ENCODE measurements around the gene CCR3. TPM values are rescaled to one million over a fixed set of nuclear protein-coding genes. Genes with fewer than 3 reads are reported as not detected.

Gene CCR3
- total RNA-seq (under 1 TPM; 0.29 to 0.55 TPM), polyA plus RNA-seq (under 1 TPM in 1 of 2 donors, not detected in 1; 0.60 TPM)

DNA sequence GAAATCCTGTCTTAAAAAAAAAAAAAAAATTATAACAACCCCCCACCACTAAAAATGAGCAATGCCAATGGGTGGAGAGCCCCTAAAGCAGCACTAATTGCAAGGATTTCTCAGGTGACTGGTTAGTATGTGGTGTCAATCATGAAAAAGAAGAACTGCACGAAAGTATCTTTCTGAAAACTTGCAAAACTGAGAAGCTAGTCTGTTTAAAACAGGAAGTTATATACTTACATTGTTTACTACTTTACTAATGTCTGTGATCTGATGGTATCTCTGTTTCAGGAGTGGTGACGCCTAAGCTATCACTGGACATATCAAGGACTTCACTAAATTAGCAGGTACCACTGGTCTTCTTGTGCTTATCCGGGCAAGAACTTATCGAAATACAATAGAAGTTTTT is at the start of gene CCR3:
Gene CCR3, plus strand, starts transcription at position 341 of the 400 bp plus-strand sequence. CDS start 22,699 bp downstream, outside the sequence.
- Mint-ChIP-seq H3K9me3 (no peaks in the 10 kb centered on the region), H3K4me3 (peak within 1 kb of the TSS in 1 of 8 donors; percentile 3), H3K27me3 (peaks cover 0 to 2% of the 10 kb centered on the region in 2 donors), H3K27ac (no peak within 1 kb of the TSS), H3K4me1 (peaks cover 4 to 8% (median 6%) of the 10 kb centered on the region in 4 donors), H3K36me3 (no peaks in the 10 kb centered on the region)
- H3K9me3 ChIP-seq (ENCODE audit: control insufficient read depth in 1 of 2, low read length in 2 of 2): no peaks in the 10 kb centered on the region
- ChIA-PET POLR2A (ENCODE audit: partially characterized antibody) (no interaction called here), CTCF (ENCODE audit: partially characterized antibody) (no interaction called here)
- DNase-seq: no peak
- intact Hi-C loops (cut with micrococcal nuclease): no loop called here
- H3K27ac ChIP-seq (ENCODE audit: low read depth, low read length): no peak within 1 kb of the TSS
- no peak within 1 kb of the TSS for H3K4me3 ChIP-seq (ENCODE audit: low read length in 2 of 2)
- no peaks in the 10 kb centered on the region for H3K4me1 ChIP-seq (ENCODE audit: insufficient read depth, low read length)
- H3K27me3 ChIP-seq (ENCODE audit: insufficient read depth, low read length): no peaks in the 10 kb centered on the region
- no peaks in the 10 kb centered on the region for H3K36me3 ChIP-seq (ENCODE audit: insufficient read depth, low read length)

DNA sequence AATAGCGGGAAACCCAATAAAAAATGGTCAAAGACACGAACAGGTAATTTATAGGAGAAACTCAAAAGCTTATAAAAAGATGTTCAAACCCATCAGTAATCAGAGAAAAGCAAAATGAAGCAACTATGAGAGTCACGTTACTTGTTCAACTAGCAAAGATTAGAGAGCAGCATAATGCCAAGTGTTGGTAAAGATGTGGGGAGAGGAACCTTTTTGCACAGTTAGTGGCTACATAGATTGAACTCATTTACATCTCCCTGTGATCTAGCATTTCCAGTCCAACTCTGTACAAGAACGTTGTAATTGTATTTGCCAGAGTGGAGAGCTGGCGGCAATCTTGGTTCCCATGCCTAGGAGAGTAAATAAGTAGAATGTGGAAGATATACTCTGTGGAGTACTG is 49.3 kb upstream of the CCR3 start:
- no peaks in the 10 kb centered on the region for H3K4me1 Mint-ChIP-seq
- H3K4me3 ChIP-seq (ENCODE audit: low read length in 2 of 2): no peak overlapping the region
- peaks cover 0 to 5% of the 10 kb centered on the region in 2 donors for H3K9me3 ChIP-seq (ENCODE audit: control insufficient read depth in 1 of 2, low read length in 2 of 2)
- H3K36me3 Mint-ChIP-seq: peaks cover 5 to 18% of the 10 kb centered on the region in 2 donors
- H3K27ac Mint-ChIP-seq: no peak overlapping the region
- H3K27me3 ChIP-seq (ENCODE audit: insufficient read depth, low read length): no peaks in the 10 kb centered on the region
- peaks cover 1 to 3% of the 10 kb centered on the region in 2 donors for H3K27me3 Mint-ChIP-seq
- H3K36me3 ChIP-seq (ENCODE audit: insufficient read depth, low read length): no peaks in the 10 kb centered on the region
- no peak overlapping the region for H3K4me3 Mint-ChIP-seq
- peaks cover 2 to 28% (median 23%) of the 10 kb centered on the region in 8 donors for H3K9me3 Mint-ChIP-seq
- POLR2A ChIA-PET (ENCODE audit: partially characterized antibody): no interaction called here
- no peaks in the 10 kb centered on the region for H3K4me1 ChIP-seq (ENCODE audit: insufficient read depth, low read length)
- DNase-seq: no peak
- no peak overlapping the region for H3K27ac ChIP-seq (ENCODE audit: low read depth, low read length)
- intact Hi-C loops (cut with micrococcal nuclease): no loop called here
- CTCF ChIA-PET (ENCODE audit: partially characterized antibody): no interaction called here

GRCh38 chr3:46193436-46193835 is 48.8 kb upstream of the CCR3 start:
- Histone ChIP-seq H3K4me1 (ENCODE audit: insufficient read depth, low read length) (no peaks in the 10 kb centered on the region), H3K36me3 (ENCODE audit: insufficient read depth, low read length) (no peaks in the 10 kb centered on the region), H3K27ac (ENCODE audit: low read depth, low read length) (no peak overlapping the region), H3K9me3 (ENCODE audit: control insufficient read depth in 1 of 2, low read length in 2 of 2) (peaks cover 0 to 5% of the 10 kb centered on the region in 2 donors), H3K4me3 (ENCODE audit: low read length in 2 of 2) (no peak overlapping the region), H3K27me3 (ENCODE audit: insufficient read depth, low read length) (no peaks in the 10 kb centered on the region)
- H3K4me3 Mint-ChIP-seq: no peak overlapping the region
- DNase-seq: no peak
- peaks cover 2 to 28% (median 24%) of the 10 kb centered on the region in 8 donors for H3K9me3 Mint-ChIP-seq
- intact Hi-C loops (cut with micrococcal nuclease): no loop called here
- POLR2A ChIA-PET (ENCODE audit: partially characterized antibody): no interaction called here
- peaks cover 5 to 18% of the 10 kb centered on the region in 2 donors for H3K36me3 Mint-ChIP-seq
- no peaks in the 10 kb centered on the region for H3K4me1 Mint-ChIP-seq
- peak overlapping the region in 1 of 7 donors; percentile 63 for H3K27ac Mint-ChIP-seq
- peaks cover 1 to 3% of the 10 kb centered on the region in 2 donors for H3K27me3 Mint-ChIP-seq
- CTCF ChIA-PET (ENCODE audit: partially characterized antibody): no interaction called here

DNA sequence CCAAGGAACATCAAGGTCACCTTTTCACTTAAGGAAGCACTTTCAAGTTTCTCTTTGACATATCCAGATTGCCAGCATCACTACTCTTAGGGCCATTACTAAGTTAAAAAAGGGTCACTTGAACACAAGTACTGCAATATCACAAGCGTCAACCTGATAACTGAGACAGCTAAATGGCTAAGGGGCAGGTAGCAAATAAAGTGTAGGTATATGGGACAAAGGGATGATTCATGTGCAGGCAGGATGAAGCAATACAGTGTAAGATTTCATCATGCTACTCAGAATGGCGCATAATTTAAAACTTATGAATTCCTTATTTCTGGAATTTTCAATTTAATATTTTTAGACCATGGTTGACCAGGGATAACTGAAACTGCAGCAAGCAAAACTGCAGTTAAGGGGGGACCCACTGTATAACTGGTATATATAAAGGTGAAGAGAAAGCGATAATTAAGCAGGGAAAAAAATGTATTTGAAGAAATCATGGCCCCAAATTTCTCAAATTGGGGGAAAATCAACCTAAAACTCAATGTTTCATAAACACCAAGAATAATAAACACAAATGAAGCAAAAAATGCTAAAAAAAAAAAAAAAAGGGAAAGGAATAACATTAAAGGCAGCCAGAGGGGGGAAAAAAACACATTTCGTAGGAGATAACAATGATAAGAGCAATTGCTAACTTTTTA is 47.2 kb upstream of the CCR3 start:
- peaks cover 5 to 18% of the 10 kb centered on the region in 2 donors for H3K36me3 Mint-ChIP-seq

DNA sequence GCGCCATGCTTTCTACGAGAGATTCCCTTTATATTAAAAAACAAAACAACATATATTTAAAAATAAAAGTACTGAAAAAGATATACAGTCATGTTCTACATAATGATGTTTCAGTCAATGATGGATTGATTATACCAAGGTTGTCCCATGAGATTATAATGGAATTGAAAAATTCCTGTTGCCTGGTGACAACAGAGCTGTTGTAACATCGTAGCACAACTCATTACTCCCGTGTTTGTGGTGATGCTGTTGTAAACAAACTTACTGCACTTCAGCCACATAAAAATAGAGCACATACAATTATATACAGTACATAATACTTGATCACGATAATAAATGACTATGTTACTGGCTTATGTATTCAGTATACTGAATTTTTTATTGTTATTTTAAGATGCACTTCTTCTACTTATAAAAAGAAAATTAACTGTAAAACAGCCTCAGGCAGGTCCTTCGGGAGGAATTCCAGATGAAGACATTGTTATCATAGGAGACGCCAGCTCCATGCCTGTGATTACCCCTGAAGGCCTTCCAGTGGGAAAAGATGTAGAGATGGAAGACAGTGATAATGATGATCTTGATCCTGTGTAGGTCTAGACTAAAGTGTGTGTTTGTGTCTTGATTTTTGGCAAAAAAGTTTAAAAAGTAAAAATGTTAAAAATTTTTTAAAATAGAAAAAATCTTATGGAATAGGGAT is 45.9 kb upstream of the CCR3 start:
- Histone ChIP-seq H3K27me3 (ENCODE audit: insufficient read depth, low read length) (no peaks in the 10 kb centered on the region), H3K9me3 (ENCODE audit: control insufficient read depth in 1 of 2, low read length in 2 of 2) (peaks cover 0 to 5% of the 10 kb centered on the region in 2 donors), H3K4me3 (ENCODE audit: low read length in 2 of 2) (no peak overlapping the region), H3K4me1 (ENCODE audit: insufficient read depth, low read length) (no peaks in the 10 kb centered on the region), H3K27ac (ENCODE audit: low read depth, low read length) (no peak overlapping the region), H3K36me3 (ENCODE audit: insufficient read depth, low read length) (no peaks in the 10 kb centered on the region)
- no peak for DNase-seq
- intact Hi-C loops (cut with micrococcal nuclease): no loop called here
- Mint-ChIP-seq H3K4me3 (no peak overlapping the region), H3K9me3 (peaks cover 2 to 28% (median 25%) of the 10 kb centered on the region in 8 donors), H3K27me3 (peaks cover 1 to 3% of the 10 kb centered on the region in 2 donors), H3K4me1 (no peaks in the 10 kb centered on the region), H3K27ac (no peak overlapping the region), H3K36me3 (peaks cover 5 to 18% of the 10 kb centered on the region in 2 donors)
- POLR2A ChIA-PET (ENCODE audit: partially characterized antibody): no interaction called here
- CTCF ChIA-PET (ENCODE audit: partially characterized antibody): interaction anchor here (0.9 kb wide), 1 partner anchor 11 kb away, joined by 3 read pairs; no protein-coding TSS in a partner anchor

More for the DNA sequence above, 47.2 kb upstream of the CCR3 start:
- Histone ChIP-seq H3K4me1 (ENCODE audit: insufficient read depth, low read length) (no peaks in the 10 kb centered on the region), H3K9me3 (ENCODE audit: control insufficient read depth in 1 of 2, low read length in 2 of 2) (peaks cover 0 to 5% of the 10 kb centered on the region in 2 donors), H3K4me3 (ENCODE audit: low read length in 2 of 2) (no peak overlapping the region), H3K27me3 (ENCODE audit: insufficient read depth, low read length) (no peaks in the 10 kb centered on the region), H3K36me3 (ENCODE audit: insufficient read depth, low read length) (no peaks in the 10 kb centered on the region), H3K27ac (ENCODE audit: low read depth, low read length) (no peak overlapping the region)
- intact Hi-C loops (cut with micrococcal nuclease): no loop called here
- Mint-ChIP-seq H3K9me3 (peaks cover 2 to 28% (median 25%) of the 10 kb centered on the region in 8 donors), H3K27me3 (peaks cover 1 to 3% of the 10 kb centered on the region in 2 donors), H3K4me3 (no peak overlapping the region), H3K27ac (no peak overlapping the region), H3K4me1 (no peaks in the 10 kb centered on the region)
- POLR2A ChIA-PET (ENCODE audit: partially characterized antibody): no interaction called here
- DNase-seq: no peak
- CTCF ChIA-PET (ENCODE audit: partially characterized antibody): no interaction called here

GRCh38 chr3:46200211-46200610 is 42.0 kb upstream of the CCR3 start:
- Mint-ChIP-seq H3K27ac (peak overlapping the region in 1 of 7 donors; percentile 43), H3K4me1 (peaks cover 0 to 5% (median 3%) of the 10 kb centered on the region in 4 donors), H3K27me3 (no peaks in the 10 kb centered on the region), H3K9me3 (peaks cover 0 to 7% (median 3%) of the 10 kb centered on the region in 8 donors), H3K36me3 (peaks cover 0 to 1% of the 10 kb centered on the region in 2 donors), H3K4me3 (no peak overlapping the region)
- Histone ChIP-seq H3K36me3 (ENCODE audit: insufficient read depth, low read length) (no peaks in the 10 kb centered on the region), H3K4me3 (ENCODE audit: low read length in 2 of 2) (no peak overlapping the region), H3K4me1 (ENCODE audit: insufficient read depth, low read length) (peaks cover 6% of the 10 kb centered on the region), H3K27me3 (ENCODE audit: insufficient read depth, low read length) (no peaks in the 10 kb centered on the region), H3K27ac (ENCODE audit: low read depth, low read length) (no peak overlapping the region), H3K9me3 (ENCODE audit: control insufficient read depth in 1 of 2, low read length in 2 of 2) (no peaks in the 10 kb centered on the region)
- ChIA-PET POLR2A (ENCODE audit: partially characterized antibody) (no interaction called here), CTCF (ENCODE audit: partially characterized antibody) (no interaction called here)
- DNase-seq: no peak
- intact Hi-C loops (cut with micrococcal nuclease): no loop called here

- Mint-ChIP-seq H3K27ac (no peak overlapping the region), H3K4me3 (no peak overlapping the region), H3K9me3 (peaks cover 0 to 7% (median under 1%) of the 10 kb centered on the region in 8 donors), H3K36me3 (no peaks in the 10 kb centered on the region), H3K27me3 (no peaks in the 10 kb centered on the region), H3K4me1 (peaks cover 0 to 8% (median 4%) of the 10 kb centered on the region in 4 donors)
- ChIA-PET POLR2A (ENCODE audit: partially characterized antibody) (no interaction called here), CTCF (ENCODE audit: partially characterized antibody) (no interaction called here)
- H3K36me3 ChIP-seq (ENCODE audit: insufficient read depth, low read length): no peaks in the 10 kb centered on the region
- H3K9me3 ChIP-seq (ENCODE audit: control insufficient read depth in 1 of 2, low read length in 2 of 2): no peaks in the 10 kb centered on the region
- H3K27ac ChIP-seq (ENCODE audit: low read depth, low read length): no peak overlapping the region
- H3K27me3 ChIP-seq (ENCODE audit: insufficient read depth, low read length): no peaks in the 10 kb centered on the region
- intact Hi-C loops (cut with micrococcal nuclease): no loop called here
- peaks cover 7% of the 10 kb centered on the region for H3K4me1 ChIP-seq (ENCODE audit: insufficient read depth, low read length)
- DNase-seq: no peak
- no peak overlapping the region for H3K4me3 ChIP-seq (ENCODE audit: low read length in 2 of 2)
Measured at GRCh38 chr3:46200790-46201189, 41.5 kb upstream of the CCR3 start.

All from CD4-positive, alpha-beta memory T cell (primary cell).